SK-MEL-5 (cell line): Measurements from ENCODE around the gene SMIM20. TPM values are rescaled to one million over a fixed set of nuclear protein-coding genes. Genes with fewer than 3 reads are reported as not detected.
"Not testable (repeated sequence)": the region's sequence is repeated elsewhere in the genome, so short reads cannot be mapped to it uniquely, and the experiment has no call there.

ENCODE experiments used
- DNase-seq: peaks from one replicate; pipeline ENCODE4 v3.0.0-alpha.2; 2016; ENCODE audit warnings: low read depth, low spot score
- in situ Hi-C: cut with HindIII; loops from 2 replicates; pipeline ENCODE4 v1.10.0; 2016; ENCODE audit warnings: low sequenced_read_pairs, high pct_unique_total_duplicates, low pct_unique_long_range_greater_than_20kb
- polyA plus RNA-seq, 2 experiments: library from polyadenylated mRNA; depleted of rRNA; stranded (reverse); fragments of >200 nt; gene quantifications; 2 replicates each; pipeline ENCODE4 v1.2.3, GENCODE V29; 2015
- total RNA-seq: library from RNA; depleted of rRNA; stranded (reverse); fragments of >200 nt; shearing (Covaris generic); gene quantifications from 2 replicates; pipeline ENCODE4 v1.2.3, GENCODE V29; 2014; rRNA removed

The SMIM20 gene
- total RNA-seq = 50.4 and 64.8 TPM in 2 replicates
- polyA plus RNA-seq (2015; cell fraction: cytosol; rRNA removed) = 27.6 and 31.2 TPM in 2 replicates
- 13.0 and 25.2 TPM in 2 replicates for polyA plus RNA-seq (2015; cell fraction: nucleus; rRNA removed)

DNA sequence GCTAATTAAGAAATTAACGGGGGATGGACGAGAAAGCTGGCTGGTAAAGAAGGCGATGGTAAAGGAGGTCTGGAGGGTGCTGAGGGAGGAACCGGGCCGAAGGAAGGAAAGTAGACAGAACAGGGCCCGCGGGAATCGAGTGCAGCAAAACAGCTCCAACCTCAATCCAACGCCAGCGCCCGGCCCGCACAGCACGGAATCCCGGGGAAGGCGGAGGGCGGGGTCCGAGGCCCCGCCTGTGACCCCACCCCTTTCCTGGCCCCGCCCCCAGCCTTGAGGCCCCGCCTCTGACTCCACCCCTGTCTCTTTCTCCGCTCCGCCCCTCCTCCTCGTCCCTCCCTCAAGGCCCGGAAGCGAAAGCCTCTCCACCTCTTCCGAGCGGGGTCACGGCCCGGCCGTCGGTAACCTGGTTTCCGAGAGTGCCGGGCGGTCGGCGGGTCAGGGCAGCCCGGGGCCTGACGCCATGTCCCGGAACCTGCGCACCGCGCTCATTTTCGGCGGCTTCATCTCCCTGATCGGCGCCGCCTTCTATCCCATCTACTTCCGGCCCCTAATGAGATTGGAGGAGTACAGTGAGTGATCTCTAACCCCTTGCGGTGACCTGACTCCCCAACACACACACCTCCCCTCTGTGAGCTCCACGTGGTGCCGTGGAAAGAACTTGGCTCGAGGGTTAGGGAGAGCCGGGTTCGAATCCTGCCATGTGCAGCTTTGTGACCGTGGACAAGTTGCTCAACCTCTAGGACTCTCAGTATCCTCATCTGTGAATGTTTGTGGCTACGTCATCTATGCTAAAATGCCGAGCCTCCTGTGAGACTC is at the start of gene SMIM20:
Gene SMIM20, plus strand, starts transcription at position 370 of the 819 bp plus-strand sequence. Its CDS starts 94 bp downstream, at position 464.
- DNase-seq = peak; percentile 86
- in situ Hi-C loops = no loop called here

DNA sequence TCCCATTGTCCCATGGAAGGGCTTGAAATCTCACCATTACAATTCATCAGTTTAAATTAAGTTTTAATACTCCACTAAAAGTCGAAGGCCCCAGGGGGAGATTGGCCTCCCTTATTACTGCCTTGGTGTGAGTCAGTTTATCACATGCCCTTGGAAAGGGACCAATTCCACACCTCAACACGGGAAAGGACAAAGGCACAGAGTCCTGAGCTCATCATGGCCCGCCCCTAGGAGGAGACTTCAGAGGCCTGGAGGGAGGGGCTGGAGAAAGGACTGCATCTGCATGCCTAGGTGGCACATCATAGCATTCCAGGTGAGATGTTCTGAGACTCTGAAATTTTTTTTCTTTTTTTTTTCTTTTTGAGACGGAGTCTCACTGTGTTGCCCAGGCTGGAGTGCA is 48.4 kb upstream of the SMIM20 start:
- DNase-seq = peak; percentile 58
- in situ Hi-C loops = no loop called here

DNA sequence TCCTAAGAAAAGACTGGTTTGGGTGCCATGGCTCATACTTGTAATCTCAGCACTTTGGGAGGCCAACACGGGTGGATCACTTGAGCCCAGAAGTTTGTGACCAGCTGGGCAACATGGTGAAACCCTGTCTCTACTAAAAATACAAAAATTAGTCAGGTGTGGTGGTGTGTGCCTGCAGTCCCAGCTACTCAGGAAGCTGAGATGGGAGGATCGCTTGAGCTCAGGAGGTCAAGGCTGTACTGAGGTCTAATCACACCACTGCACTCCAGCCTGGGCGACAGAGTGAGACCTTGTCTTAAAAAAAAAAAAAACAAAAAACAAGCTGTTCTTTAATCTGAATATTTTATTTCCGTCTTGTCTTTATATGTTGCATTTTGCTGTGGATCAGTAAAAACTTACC is 47.6 kb upstream of the SMIM20 start:
- DNase-seq, in situ Hi-C loops: not testable (repeated sequence)

DNA sequence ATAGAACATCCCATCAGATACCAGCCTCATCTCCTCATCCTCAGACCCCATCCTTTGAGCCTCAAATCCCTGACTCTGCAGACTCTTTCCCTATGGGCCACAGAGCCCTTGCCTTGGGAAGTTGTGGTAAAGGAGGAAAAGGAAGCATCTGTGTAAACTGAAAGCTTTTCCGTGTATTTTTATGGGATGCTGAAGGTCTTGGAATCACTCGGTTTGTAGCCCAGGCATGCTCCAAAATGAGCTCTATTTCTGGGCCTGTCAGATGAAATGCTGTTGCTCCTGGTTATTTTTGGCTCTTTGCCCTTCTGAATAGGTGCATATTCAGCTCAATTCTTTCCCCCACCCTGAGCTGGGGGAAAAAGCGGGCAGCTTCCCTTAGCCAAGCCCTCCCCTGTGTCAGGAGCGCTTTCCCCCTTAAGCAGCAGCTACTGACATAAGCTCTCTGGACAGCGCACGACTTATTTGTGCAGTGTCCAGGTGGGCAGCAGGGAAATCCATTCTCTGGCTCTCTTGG is 46.2 kb upstream of the SMIM20 start:
- in situ Hi-C loops = no loop called here
- DNase-seq = no peak

DNA sequence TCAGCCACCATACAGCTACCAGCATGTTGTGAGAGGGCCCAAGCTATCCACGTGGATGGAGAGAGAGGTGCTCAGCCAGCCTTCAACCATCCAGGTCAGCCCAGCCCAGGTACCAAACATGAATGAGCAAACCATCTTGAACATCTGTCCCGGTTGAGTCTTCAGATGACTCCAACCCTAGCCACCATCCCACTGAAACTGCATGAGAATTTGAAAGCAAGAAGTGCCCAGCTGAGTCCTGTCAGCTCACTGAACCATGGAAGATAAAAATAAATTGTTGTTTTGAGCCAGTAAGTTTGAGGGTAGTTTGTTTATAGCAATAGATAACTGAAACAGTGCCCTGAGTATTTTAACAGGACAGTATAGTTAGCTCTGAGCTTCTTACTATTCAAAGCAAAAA is 43.9 kb upstream of the SMIM20 start:
- DNase-seq = no peak
- in situ Hi-C loops = no loop called here

DNA sequence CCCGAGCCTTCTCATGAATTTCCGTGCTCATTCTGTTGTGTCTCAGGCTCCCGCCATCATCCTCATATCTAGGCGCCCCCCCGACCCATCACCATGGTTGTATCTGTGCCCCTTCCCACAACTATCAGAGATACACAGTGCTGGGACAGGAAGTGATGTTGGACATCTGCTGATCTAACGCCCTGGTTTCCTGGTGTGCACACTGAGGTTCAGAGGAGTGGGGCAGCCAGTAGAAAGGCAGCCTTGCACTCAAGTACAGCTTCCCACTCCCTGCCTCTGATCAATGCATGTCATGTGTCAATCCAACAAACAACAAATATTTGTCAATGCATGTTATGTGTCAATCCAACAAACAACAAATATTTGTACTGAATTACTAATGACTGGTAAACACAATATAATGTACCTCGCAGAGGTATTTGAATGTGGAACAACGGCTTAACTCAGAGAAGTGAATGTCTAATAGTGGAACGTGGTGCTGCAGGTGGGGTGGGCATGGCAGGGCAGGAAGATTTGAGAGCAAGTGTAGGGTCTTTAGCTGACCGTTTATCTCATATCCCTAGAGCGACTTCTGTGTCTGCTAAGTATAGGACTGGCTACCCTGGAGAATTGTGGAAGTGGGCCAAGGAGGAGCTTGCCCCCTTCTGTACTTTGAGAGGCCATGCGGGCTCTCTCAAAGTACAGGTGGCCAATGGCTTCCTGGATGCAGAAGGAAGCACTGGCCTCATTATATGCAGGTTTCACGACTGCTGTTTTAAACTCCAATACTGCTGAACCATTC is 41.0 kb upstream of the SMIM20 start:
- in situ Hi-C loops = no loop called here
- DNase-seq = no peak

DNA sequence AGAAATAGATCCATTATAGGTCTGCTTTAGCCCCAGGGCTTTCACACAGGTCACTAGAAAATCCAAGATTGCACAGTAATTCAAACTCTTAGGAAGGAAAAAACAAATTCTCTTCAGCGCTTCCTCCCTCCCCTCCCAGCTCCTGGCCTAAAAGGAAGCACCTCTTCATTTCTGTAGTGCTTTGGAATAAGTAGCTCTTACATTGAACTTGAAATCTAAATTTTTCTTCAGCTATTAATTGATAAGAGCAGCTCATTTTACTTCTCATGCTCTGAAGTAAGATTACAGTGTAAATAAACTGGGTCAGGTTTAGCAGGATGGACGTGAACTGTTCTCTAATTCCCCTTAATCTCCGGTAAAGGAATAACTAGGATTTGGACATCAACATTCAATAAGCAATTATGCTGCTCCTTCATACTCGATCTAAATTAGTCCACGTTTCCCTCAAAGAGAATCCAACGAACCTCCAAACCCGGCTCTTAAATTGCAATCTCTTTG is 40.3 kb upstream of the SMIM20 start:
- DNase-seq = no peak
- in situ Hi-C loops = no loop called here

DNA sequence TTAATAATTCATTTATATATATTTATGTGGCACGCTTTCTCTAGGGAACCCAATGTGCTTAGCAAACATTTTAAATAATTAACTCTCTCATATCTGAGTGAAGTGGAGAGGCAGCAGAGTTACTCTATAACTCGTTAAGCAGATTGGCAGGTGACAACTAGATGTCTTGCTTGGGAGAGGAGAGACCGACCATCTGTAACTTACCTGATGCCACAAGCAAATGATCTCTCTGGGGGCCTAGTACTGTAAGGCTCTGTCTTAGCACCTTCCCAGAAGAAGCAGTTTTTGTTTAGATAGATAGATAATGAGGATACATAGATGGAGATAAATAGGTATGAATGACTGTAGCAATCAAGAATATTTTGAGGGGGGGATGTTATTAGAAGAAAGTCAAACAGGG is 39.4 kb upstream of the SMIM20 start:
- in situ Hi-C loops = no loop called here
- DNase-seq = no peak

DNA sequence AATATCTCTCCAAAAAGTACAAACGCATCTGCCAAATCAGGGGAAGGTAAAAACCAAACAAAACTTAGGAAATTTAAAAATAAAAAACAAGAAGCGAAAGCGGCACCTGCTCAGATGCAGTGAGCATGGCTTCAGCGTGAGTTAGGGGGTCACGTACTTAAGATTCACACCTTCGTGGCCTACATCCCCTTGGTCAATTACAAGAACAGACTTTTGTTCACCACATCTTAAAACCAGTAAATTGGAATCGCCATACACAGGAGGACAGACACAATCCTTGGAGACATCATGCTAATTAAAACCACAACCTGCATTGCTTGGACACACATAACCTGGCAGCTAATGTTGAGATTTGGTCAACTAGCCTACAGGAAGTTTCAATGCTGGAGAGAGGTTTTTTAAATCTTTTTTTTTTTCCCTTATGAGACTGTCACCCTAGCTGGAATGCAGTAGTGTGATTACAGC is 38.7 kb upstream of the SMIM20 start:
- no peak for DNase-seq
- in situ Hi-C loops = no loop called here

DNA sequence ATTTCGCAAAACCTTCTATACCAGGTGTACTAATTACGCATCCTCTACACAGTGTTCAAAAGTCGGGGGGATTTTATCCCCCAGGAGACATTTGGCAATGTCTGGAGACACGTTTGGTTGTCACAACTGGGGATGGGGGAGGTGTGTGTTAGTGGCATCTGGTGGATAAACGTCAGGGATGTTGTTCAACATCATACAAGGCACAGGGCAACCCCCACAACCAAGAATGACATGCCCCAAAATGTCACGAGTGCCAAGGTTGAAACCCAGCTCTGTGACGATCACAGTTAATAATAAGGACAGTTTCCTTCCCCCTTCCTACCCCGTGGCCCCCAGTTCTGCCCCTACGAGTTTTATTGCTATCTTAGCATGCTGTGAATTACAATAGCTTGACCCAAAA is 35.3 kb upstream of the SMIM20 start:
- no peak for DNase-seq
- in situ Hi-C loops = no loop called here

DNA sequence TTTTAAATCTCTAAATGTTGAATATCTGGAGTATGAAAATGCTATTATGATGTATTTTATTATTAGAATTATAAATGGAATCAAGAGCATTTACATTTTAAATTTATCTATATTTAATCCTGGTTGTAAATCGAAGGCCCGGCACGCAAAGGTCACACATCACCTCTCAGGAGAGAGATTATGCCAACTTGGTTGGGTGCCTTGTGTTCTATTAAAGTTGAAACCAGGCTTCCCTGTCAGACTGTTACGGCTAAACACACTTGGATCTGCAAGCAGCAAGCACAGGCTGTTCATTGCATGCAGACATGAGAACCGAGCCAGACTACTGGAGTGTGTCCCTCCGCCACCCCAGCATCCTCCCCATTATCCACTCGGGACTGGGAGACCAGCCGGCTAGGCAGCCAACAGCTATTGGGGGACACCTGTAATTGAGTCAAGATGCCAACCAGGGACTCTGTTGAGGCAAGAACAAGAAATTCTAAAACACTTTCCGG is 34.9 kb upstream of the SMIM20 start:
- DNase-seq = no peak
- in situ Hi-C loops = no loop called here

DNA sequence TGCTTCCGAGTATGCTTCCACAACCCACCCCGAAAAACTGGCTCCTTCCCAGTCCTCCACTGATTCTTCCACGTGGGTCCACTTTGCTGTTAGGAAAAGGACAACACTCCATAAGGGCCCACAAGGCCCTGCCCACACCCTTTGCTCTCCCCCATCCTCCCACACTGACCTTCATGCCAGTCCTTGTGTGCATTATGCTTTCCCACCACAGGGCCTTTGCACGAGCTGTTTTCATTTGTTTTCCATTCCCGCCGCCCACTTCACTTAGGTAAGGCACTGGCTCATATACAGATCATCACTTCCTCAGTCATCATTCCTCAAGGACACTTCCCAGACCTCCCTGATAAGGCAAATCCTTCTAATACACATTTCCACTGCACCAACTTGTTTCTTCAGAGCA is 34.4 kb upstream of the SMIM20 start:
- in situ Hi-C loops = no loop called here
- DNase-seq = no peak

DNA sequence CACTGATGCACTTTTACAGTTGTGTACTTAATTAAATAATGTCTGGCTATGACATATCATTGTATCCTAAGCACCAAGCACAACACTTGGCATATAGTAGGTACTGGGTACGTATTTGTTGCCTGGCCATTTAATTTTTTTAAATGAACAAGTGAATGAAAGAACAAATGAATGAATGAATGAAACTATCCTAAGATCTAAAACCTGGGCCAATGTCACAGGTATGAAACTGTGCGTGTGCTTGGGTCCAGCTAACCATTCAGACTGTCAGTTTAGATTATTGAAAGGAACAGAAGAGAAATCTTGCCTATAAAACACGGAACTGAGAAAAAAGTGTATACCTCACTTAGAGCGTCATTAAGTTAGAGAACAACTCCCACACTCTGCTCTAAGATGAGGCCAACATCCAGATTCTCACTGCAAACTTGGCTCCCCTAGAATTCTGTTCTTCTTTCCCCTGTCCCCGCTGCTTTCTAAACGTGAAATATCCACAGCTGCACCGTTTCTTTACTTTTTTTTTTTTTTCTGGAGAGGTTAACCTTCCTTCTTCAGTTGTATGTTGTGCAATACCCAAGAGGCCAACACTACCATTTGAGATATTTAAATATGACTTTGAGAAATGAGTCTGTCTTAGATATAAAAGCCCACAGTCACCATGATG is 33.9 kb upstream of the SMIM20 start:
- DNase-seq = no peak
- in situ Hi-C loops = no loop called here

DNA sequence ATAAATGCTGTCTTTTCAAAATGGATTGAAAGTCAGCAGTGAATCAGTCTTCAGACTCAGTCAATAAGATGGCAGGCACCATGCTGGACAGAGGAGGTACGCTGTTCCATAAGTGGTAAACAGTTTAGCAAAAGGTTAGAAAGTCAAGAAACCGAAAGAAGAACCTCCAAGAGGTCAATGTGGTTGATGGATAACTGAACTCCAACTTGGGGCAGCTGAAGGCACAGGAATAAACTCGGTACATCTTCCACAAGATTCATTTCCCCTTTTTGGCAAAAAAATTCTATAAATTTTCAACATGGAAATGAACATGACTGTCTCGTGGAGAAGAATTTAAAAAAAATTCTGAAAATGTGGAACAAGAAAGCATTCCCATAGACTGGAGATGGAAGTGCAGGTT is 32.8 kb upstream of the SMIM20 start:
- in situ Hi-C loops = no loop called here
- no peak for DNase-seq

DNA sequence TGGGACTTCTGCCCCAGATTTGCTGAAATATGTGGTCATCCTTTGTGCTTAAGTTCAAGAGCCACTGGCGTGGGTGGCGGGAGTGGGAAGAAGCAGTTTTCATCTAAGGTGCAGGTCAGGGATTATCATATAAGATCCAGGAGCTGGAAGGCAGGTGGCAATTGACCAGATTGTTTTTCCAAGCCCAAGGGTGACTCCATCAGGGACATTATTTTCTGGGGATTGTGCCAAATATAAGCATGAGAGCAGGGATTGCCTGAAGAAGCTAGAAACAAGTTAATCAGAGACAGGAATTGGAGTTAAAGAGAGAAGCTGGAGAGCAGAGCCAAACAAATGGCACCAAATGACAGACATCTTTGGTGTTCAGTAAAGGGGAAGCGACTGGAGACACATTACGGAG is 31.8 kb upstream of the SMIM20 start:
- DNase-seq = no peak
- in situ Hi-C loops = no loop called here

DNA sequence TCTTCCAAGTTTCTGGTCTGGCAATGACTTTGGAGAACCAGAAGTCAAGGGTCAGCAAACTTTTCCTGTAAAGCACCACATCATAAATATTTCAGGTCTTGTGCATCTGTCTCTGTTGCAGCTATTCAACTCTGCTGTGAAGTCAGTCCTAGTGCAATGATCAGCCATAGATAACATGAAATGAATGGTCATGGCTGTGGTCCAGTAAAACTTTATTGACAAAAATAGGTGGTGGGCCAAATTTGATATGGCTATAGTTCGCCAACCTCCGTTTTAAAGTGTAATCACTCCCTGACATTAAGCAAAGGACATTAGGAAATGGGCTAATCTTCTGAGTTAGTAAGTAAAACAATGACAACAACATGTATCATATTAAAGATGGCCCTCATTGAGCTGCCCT is 30.5 kb upstream of the SMIM20 start:
- in situ Hi-C loops = no loop called here
- DNase-seq = no peak

DNA sequence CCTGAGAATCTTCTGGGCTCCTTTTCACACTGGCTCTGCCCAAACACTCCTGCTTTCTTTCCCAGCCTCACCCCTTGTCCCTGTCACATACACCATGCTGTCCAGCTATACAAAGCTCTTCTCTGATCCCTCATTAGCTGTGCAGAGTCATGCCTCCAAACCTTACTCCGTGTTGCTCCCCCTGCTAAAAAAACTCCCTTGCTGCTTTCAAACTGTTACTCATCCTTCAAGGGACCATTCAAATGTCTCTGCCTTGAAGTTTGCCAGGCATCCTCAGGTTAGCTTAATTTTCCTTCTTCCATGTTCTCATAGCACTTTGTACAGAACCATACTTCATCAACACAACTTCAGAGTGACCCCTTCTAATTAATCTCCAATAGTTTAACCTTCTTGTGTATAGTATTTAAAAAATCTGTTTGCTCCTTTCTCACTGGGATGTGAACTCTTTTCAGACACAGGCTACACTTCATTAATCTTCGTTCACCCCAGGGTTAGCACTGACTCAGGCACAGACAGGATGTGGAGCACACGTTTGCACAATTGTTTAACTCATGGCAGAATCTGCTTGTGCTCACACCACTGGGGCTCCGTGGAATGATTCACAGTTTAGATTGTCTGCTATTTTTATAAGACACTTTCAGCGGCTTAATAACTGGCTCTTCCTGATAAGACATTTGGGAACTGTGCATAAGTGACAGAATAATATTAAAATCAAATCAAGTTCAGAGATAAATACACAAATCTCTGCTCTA is 29.8 kb upstream of the SMIM20 start:
- in situ Hi-C loops = no loop called here
- no peak for DNase-seq
